22Rv1 (cell line): ENCODE data around the gene SNX25.

Source experiments
- CTCF ChIP-seq: fragments of 450-650 bp; IDR thresholded peaks from 2 replicates; pipeline ENCODE4 v1.5.1; 2017; ENCODE audit warnings: mild to moderate bottlenecking
- ZFX ChIP-seq: fragments of 450-650 bp; IDR thresholded peaks from 2 replicates; pipeline ENCODE4 v1.6.1; 2017; ENCODE audit warnings: antibody characterized with exemption, borderline replicate concordance

GRCh38 chr4:185405296-185405999, 196.1 kb downstream of the SNX25 start:
- TF ChIP-seq CTCF: no peak
- TF ChIP-seq ZFX: no peak
